Prostate gland (tissue), 2 donors: Measurements from ENCODE around the gene CCDC106. TPM values are rescaled to one million over a fixed set of nuclear protein-coding genes. Genes with fewer than 3 reads are reported as not detected.

Experiments used
- DNase-seq: peaks from one replicate; pipeline ENCODE4 v3.0.0-alpha.2; 2019; ENCODE audit warnings: low spot score
- H3K27ac ChIP-seq, 2 donors: fragments of 200-600 bp; sonication (generic); 2 replicates each; pipeline ENCODE4 v1.5.1; 2017 to 2019
- H3K27me3 ChIP-seq: fragments of 200-600 bp; sonication (generic); replicated peaks from 2 replicates; pipeline ENCODE4 v1.5.1; 2019; ENCODE audit not compliant: insufficient read depth
- H3K36me3 ChIP-seq, 2 donors: fragments of 200-600 bp; sonication (generic); 1 replicate in 1 of 2; 2 replicates in 1 of 2; pipeline versions ENCODE4 v1.5.1 to v1.8.1; 2017 to 2019
- H3K4me1 ChIP-seq: fragments of 200-600 bp; sonication (generic); replicated peaks from 2 replicates; pipeline ENCODE4 v1.5.1; 2019
- H3K4me3 ChIP-seq, 2 donors: fragments of 200-600 bp; sonication (generic); 2 replicates each; pipeline ENCODE4 v1.5.1; 2017 to 2019
- H3K9me3 ChIP-seq: fragments of 200-600 bp; sonication (generic); 2 replicates; pipeline ENCODE4 v1.5.1; 2017
- CTCF ChIP-seq, 4 experiments: fragments of 200-600 bp in 2 of 4; fragments of 450-650 bp in 2 of 4; sonication (generic) in 2 of 4; IDR thresholded peaks; 1 replicate in 3 of 4; 2 replicates in 1 of 4; pipeline ENCODE4 v1.5.1; 2016 to 2019; ENCODE audit warnings: antibody characterized with exemption in 4 of 4, mild to moderate bottlenecking in 2 of 4, moderate library complexity in 2 of 4
- POLR2A ChIP-seq: fragments of 450-650 bp; IDR thresholded peaks from one replicate; pipeline ENCODE4 v1.6.1; 2016; ENCODE audit warnings: antibody characterized with exemption, mild to moderate bottlenecking
- POLR2AphosphoS5 ChIP-seq: sonication (generic); formaldehyde crosslinking; IDR thresholded peaks from one replicate; pipeline ENCODE4 v1.6.1; 2017; ENCODE audit warnings: antibody characterized with exemption
- WGBS: methylation state at CpG from one replicate; pipeline ENCODE4 v1.1.5; 2018; 5-methylcytosine and 5-hydroxymethylcytosine counted together
- intact Hi-C: fragments of 100-400 bp; cut with DNase I; formaldehyde crosslinking; loops from one replicate; pipeline ENCODE4 v1.14.2; 2022
- total RNA-seq, 2 donors: library from RNA; depleted of rRNA; stranded (reverse); fragments of >200 nt; gene quantifications; one replicate each; pipeline ENCODE4 v1.1.0, GENCODE V29; 2016

CCDC106 gene
- total RNA-seq, 2 donors from 2014 or later = 17.7 to 70.2 TPM

DNA sequence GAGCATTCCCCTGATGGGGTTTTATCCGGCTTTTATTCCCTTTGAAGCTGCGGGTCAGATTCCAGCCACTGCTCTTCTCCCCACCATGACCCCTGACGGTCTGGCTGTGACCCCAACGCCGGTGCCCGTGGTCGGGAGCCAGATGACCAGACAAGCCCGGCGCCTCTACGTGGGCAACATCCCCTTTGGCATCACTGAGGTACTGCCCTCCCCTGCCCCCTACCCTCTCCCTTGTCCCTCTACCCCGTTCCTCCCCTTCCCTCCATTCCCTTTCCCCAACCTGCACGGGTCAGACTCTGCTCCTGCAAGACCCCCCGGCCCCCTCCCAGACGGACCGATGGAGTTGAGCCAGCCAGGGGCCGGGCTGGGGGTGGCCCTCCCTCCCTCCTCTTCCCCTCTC lies 13.0 kb downstream of the CCDC106 start:
- 69% methylated on average over 16 of the region's 16 CpGs for WGBS
- intact Hi-C loops = no loop called here
- Histone ChIP-seq H3K27me3 (no peaks in the 10 kb centered on the region), H3K36me3 (peaks cover 25 to 32% of the 10 kb centered on the region in 2 donors), H3K27ac (no peak overlapping the region), H3K4me1 (peaks cover 28% of the 10 kb centered on the region), H3K9me3 (no peaks in the 10 kb centered on the region), H3K4me3 (no peak overlapping the region)
- DNase-seq = no peak
- no peak for TF ChIP-seq POLR2A

DNA sequence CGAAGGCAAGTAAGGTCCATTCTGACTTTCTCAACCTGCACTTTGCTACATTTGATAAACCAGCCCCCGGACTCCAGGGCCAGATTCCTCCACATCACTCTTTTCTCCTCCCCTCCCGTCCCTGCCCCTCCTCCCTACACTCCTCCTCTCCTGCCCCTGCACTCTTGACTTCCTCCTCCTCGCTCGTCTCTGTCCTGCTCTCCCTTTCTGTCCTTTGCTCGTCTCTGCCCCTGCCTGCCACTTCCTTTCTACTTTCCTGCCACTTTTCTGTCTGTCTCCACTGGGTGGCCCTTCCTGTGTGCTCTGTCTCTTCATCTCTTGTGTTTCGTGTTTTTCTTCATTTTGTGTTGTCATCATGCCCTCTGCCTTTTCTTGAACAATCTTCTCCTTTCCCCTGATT lies 13.8 kb downstream of the CCDC106 start:
- intact Hi-C loops = no loop called here

GRCh38 chr19:55663846-55664536 lies 16.0 kb downstream of the CCDC106 start:
- Histone ChIP-seq H3K4me3 (no peak overlapping the region), H3K27me3 (no peaks in the 10 kb centered on the region), H3K36me3 (peaks cover 32 to 51% of the 10 kb centered on the region in 2 donors), H3K4me1 (peaks cover under 1% of the 10 kb centered on the region), H3K27ac (no peak overlapping the region), H3K9me3 (no peaks in the 10 kb centered on the region)
- WGBS = 87% methylated on average over 20 of the region's 20 CpGs
- TF ChIP-seq CTCF (IDR thresholded peaks at IDR 0.05) (no peak), POLR2AphosphoS5 (no peak), POLR2A (no peak)
- no peak for DNase-seq
- intact Hi-C loops = no loop called here

More for the DNA sequence above, 13.8 kb downstream of the CCDC106 start:
- no peaks in the 10 kb centered on the region for H3K9me3 ChIP-seq
- H3K4me3 ChIP-seq = no peak overlapping the region
- no peak overlapping the region for H3K27ac ChIP-seq
- peaks cover 25 to 39% of the 10 kb centered on the region in 2 donors for H3K36me3 ChIP-seq
- no peaks in the 10 kb centered on the region for H3K27me3 ChIP-seq
- TF ChIP-seq POLR2AphosphoS5 (no peak), POLR2A (no peak), CTCF (IDR thresholded peaks at IDR 0.05) (no peak)
- WGBS = 65% methylated on average over 7 of the region's 7 CpGs
- H3K4me1 ChIP-seq = peaks cover 20% of the 10 kb centered on the region
- DNase-seq = no peak

- intact Hi-C loops = no loop called here
- no peak overlapping the region for H3K27ac ChIP-seq
- H3K27me3 ChIP-seq = no peaks in the 10 kb centered on the region
- H3K4me3 ChIP-seq = no peak overlapping the region
- no peaks in the 10 kb centered on the region for H3K9me3 ChIP-seq
- DNase-seq = no peak
- TF ChIP-seq CTCF (IDR thresholded peaks at IDR 0.05) (no peak), POLR2A (no peak), POLR2AphosphoS5 (no peak)
- H3K36me3 ChIP-seq = peaks cover 40 to 62% of the 10 kb centered on the region in 2 donors
- no peaks in the 10 kb centered on the region for H3K4me1 ChIP-seq
- WGBS = 74% methylated on average over 12 of the region's 12 CpGs
Measured at GRCh38 chr19:55666343-55667005, 18.5 kb downstream of the CCDC106 start.

DNA sequence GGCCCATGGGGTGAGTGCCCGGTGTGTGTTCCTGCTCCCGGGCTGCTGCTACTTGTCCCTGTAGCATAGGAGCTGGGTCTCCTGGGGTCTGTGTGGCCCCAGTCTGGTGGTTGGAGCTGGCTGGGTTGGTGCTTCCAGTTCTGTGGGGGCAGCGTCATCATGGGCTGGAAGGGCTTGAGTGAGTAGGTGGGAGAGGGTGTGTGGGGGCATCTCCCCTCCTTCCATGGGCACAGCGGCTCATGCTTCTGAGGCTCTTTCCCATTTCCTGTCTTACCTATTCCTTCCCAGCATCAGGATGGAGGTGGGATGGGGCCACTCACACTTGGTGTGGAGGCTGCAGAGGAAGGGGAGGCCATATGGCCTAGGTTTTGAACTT lies 19.0 kb downstream of the CCDC106 start:
- Histone ChIP-seq H3K27ac (no peak overlapping the region), H3K36me3 (peaks cover 40 to 58% of the 10 kb centered on the region in 2 donors), H3K9me3 (no peaks in the 10 kb centered on the region), H3K4me1 (no peaks in the 10 kb centered on the region), H3K27me3 (no peaks in the 10 kb centered on the region), H3K4me3 (no peak overlapping the region)
- intact Hi-C loops = no loop called here
- TF ChIP-seq POLR2A (no peak), CTCF (IDR thresholded peaks at IDR 0.05) (no peak), POLR2AphosphoS5 (no peak)
- WGBS = 95% methylated on average over 4 of the region's 4 CpGs
- DNase-seq = no peak
